GM12872 (cell line): ENCODE results near the gene ETS1.

Source experiments
- CTCF ChIP-seq: IDR thresholded peaks from 3 replicates; pipeline ENCODE4 v1.5.1; 2011; ENCODE audit warnings: low read depth, mild to moderate bottlenecking, low read length, moderate library complexity; ENCODE audit not compliant: insufficient read depth

ETS1 gene

GRCh38 chr11:128604723-128605122 is 17.4 kb upstream of the ETS1 start:
- no peak for TF ChIP-seq CTCF

- peak; percentile 23; the same call in 1 of the 3 replicates for TF ChIP-seq CTCF
Observed at GRCh38 chr11:128603752-128604414, 16.5 kb upstream of the ETS1 start.

- no peak for TF ChIP-seq CTCF
Observed at GRCh38 chr11:128603003-128603696, 15.8 kb upstream of the ETS1 start.

- no peak for TF ChIP-seq CTCF
Observed at GRCh38 chr11:128599729-128600128, 12.4 kb upstream of the ETS1 start.

- no peak for TF ChIP-seq CTCF
Observed at GRCh38 chr11:128598506-128599150, 11.3 kb upstream of the ETS1 start.

GRCh38 chr11:128598096-128598495 is 10.7 kb upstream of the ETS1 start:
- TF ChIP-seq CTCF, result no peak

GRCh38 chr11:128597209-128597608 is 9.9 kb upstream of the ETS1 start:
- no peak for TF ChIP-seq CTCF
